ENCODE measurements around the gene KLHL29.

DNA sequence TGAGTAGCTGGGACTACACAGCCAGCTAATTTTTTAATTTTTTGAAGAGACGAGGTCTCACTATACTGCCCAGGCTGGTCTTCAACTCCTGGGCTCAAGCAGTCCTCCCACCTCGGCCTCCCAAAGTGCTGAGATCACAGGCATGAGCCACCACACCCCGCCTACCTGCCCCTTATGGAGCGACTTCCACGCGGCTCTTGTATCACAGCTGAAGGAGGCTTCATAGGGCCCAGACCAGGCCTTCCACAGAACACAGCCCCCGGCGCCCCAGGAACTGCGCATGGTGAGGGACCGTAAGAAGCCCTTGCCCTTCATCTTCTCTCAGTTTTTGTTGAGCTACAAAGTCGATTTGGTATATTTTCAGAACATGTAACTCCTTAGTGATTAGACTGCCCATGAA lies 220.3 kb downstream of the KLHL29 start:
- TF ChIP-seq, protein P1, sequence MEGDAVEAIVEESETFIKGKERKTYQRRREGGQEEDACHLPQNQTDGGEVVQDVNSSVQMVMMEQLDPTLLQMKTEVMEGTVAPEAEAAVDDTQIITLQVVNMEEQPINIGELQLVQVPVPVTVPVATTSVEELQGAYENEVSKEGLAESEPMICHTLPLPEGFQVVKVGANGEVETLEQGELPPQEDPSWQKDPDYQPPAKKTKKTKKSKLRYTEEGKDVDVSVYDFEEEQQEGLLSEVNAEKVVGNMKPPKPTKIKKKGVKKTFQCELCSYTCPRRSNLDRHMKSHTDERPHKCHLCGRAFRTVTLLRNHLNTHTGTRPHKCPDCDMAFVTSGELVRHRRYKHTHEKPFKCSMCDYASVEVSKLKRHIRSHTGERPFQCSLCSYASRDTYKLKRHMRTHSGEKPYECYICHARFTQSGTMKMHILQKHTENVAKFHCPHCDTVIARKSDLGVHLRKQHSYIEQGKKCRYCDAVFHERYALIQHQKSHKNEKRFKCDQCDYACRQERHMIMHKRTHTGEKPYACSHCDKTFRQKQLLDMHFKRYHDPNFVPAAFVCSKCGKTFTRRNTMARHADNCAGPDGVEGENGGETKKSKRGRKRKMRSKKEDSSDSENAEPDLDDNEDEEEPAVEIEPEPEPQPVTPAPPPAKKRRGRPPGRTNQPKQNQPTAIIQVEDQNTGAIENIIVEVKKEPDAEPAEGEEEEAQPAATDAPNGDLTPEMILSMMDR (IDR thresholded peaks at IDR 0.05), result no peak
- TF ChIP-seq POLR2A (IDR thresholded peaks at IDR 0.05), result no peak
